HG02759 (cell line): ENCODE data around the gene HECTD1.

Experiments used
- ATAC-seq: cut with Tn5 transposase; IDR thresholded peaks from one replicate; pipeline ENCODE4 v1.9.1; 2021; ENCODE audit warnings: mild to moderate bottlenecking, moderate library complexity; ENCODE audit not compliant: unreplicated experiment

HECTD1 gene

GRCh38 chr14:31161274-31161673 is 46.3 kb downstream of the HECTD1 start:
- ATAC-seq = no peak

GRCh38 chr14:31159682-31160296 is 47.8 kb downstream of the HECTD1 start:
- no peak for ATAC-seq

DNA sequence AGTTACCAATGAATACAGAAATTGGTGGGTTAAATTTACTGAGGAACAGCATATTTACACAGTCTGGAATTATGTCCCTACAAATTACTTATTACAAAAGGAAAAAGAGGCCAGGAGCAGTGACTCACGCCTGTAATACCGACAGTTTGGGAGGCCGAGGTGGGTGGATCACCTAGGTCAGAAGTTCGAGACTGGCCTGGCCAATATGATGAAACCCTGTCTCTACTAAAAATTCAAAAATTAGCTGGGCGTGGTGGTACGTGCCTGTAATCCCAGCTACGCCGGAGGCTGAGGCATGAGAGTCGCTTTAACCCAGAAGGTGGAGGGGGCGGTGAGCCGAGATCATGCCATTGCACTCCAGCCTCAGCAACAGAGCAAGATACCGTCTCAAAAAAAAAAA is 52.6 kb downstream of the HECTD1 start:
- ATAC-seq = no peak

GRCh38 chr14:31142455-31143087 is 65.0 kb downstream of the HECTD1 start:
- no peak for ATAC-seq

DNA sequence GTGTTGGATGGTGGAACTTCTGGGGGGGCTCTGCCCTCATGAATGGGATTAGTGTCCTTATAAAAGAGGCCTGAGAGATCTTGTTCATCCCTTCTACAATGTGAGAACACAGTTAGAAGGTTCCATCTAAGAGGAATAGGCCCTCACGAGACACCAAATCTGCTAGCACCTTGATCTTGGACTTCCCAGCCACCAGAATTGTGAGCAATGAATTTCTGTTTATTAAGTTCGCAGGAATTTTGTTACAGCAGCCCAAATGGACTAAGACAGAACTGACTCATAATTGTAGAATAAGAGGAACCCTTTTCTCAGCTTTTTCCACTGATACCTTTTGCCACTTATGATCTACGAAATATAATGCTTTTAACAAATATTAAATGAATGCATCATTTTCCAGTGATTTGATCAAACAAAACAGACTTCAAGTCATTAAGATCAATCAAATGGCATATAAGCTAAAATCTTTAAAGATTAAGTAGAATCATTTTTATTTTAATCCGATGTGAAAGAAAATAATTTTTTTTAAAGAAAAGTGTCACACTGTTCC is 68.2 kb downstream of the HECTD1 start:
- ATAC-seq = no peak

GRCh38 chr14:31138301-31138700 is 69.3 kb downstream of the HECTD1 start:
- ATAC-seq = no peak

- ATAC-seq = no peak
Observed at GRCh38 chr14:31137214-31137889, 70.2 kb downstream of the HECTD1 start.

DNA sequence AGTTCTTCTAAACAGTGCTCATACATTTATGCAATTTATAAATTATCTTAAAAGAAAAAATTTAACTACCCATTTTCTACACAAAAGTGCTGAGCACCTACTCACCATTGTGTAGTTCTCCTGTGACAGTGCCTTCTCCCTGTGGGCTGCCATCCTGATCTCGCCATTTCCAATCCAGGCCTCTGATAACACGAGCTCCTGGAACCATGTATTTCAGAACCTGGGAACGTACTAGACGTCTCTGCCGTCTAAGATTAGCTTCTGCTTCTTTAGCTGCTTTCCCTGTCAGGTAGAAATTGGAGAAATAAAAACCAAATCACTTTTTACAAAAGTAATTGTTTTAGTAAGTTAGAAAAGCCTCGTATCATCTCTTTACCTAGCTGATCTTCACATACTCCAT is 74.5 kb downstream of the HECTD1 start:
- ATAC-seq = no peak

- no peak for ATAC-seq
Observed at GRCh38 chr14:31128601-31129526, 78.7 kb downstream of the HECTD1 start.

GRCh38 chr14:31127690-31128089 is 79.9 kb downstream of the HECTD1 start:
- peak; percentile 76 for ATAC-seq

- ATAC-seq = no peak
Observed at GRCh38 chr14:31126680-31127079, 80.9 kb downstream of the HECTD1 start.

- no peak for ATAC-seq
Observed at GRCh38 chr14:31125231-31125630, 82.4 kb downstream of the HECTD1 start.

- no peak for ATAC-seq
Observed at GRCh38 chr14:31124197-31124596, 83.4 kb downstream of the HECTD1 start.

- ATAC-seq = no peak
Observed at GRCh38 chr14:31122921-31123320, 84.7 kb downstream of the HECTD1 start.

GRCh38 chr14:31122098-31122611 is 85.4 kb downstream of the HECTD1 start:
- ATAC-seq = no peak

DNA sequence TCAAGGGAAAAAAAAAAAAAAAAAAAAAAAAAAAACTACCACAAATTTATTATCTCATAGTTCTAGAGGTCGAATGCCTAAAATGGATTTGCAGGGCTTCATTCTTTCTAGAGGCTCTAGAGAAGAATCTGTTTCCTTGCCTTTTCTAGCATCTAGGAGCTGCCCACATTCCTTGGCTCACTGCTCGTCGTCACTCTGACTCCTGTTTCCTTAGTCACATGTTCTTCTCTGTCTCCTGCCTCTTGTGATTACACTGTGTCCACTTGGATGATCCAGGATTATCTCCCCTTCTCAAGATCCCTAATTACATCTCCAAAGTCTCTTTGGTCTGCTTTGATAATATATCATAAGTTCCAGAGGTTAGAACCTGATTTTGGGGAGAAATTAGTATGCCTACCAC is 88.7 kb downstream of the HECTD1 start:
- ATAC-seq = no peak

DNA sequence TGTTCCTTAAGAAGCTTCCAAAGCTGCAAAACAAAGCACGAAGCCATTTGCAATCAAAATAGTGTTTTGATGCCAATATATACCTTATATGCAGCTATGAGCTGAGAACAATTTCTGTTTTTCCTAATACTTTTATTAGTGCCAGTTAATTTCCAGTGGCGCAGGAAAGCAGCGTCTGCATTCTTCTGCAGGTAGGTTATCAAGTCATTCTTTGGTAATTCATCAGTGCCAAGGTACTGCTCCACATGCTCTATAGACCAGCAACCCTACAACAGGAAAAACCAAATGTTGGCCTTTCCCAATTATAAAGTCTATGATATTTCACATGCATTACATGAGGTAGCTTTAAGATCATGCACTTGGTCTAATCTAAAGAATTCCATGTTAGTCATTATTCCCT is 93.8 kb downstream of the HECTD1 start:
- ATAC-seq = no peak

GRCh38 chr14:31110872-31111271 is 96.7 kb downstream of the HECTD1 start:
- no peak for ATAC-seq

- ATAC-seq = no peak
Observed at GRCh38 chr14:31109257-31109656, 98.3 kb downstream of the HECTD1 start.

GRCh38 chr14:31106768-31107167 is 100.8 kb downstream of the HECTD1 start:
- ATAC-seq = no peak

DNA sequence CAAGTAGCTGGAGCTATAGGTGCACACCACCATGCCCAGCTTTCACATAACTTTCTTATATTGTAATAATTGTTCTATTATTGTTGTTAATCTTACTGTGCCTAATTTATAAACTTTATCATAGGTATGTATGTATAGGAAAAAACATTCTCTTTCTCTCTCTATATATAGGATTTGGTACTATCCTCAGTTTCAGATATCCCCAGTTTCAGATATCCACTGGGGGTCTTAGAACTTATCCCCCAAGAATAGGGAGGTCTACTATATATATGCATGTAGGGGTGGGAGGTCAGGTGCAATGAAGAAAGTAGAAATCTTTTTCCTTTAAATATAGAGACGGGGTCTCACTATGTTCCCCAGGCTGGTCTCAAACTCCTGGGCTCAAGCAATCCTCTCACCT is 110.5 kb downstream of the HECTD1 start:
- ATAC-seq = no peak
